ENCODE data around the gene SPRY4. TPM values are rescaled to one million over a fixed set of nuclear protein-coding genes. Genes with fewer than 3 reads are reported as not detected.

Gene SPRY4
- total RNA-seq, 1 experiment from 2014 or later: 35.5 TPM

- Histone ChIP-seq H3K27me3 (replicated peaks; ENCODE audit: insufficient read depth, low read depth, low read length, poor library complexity) (no peaks in the 10 kb centered on the region), H3K36me3 (ENCODE audit: insufficient read depth, low read length, poor library complexity, severe bottlenecking) (peaks cover 21% of the 10 kb centered on the region), H3K4me1 (ENCODE audit: insufficient read depth, low read length, poor library complexity, severe bottlenecking) (peaks cover 10% of the 10 kb centered on the region), H3K4me3 (ENCODE audit: low read depth, low read length, poor library complexity, severe bottlenecking) (no peak overlapping the region), H3K9me3 (ENCODE audit: low read depth, low read length, poor library complexity, severe bottlenecking) (no peaks in the 10 kb centered on the region), H3K27ac (ENCODE audit: low read depth, low read length, poor library complexity, severe bottlenecking) (no peak overlapping the region)
- ChIA-PET CTCF (interaction anchor here (0.5 kb wide), 1 partner anchor 17 kb away, joined by 4 read pairs; no protein-coding TSS in a partner anchor), POLR2A (ENCODE audit: low non-redundant PET) (no interaction called here)
- TF ChIP-seq CTCF (conservative IDR thresholded peaks at IDR 0.05; ENCODE audit: low read depth, low read length): no peak
- no peak for TF ChIP-seq EZH2 (IDR thresholded peaks at IDR 0.05; ENCODE audit: borderline replicate concordance, low read depth, low read length, poor library complexity, severe bottlenecking)
- no TSS peak for BruUV-seq (replicated peaks)
- intact Hi-C loops (cut with micrococcal nuclease; ENCODE audit: unreplicated experiment): no loop called here
- no peak for DNase-seq (ENCODE audit: low spot score)
Observed at GRCh38 chr5:142307146-142307890, 17.5 kb downstream of the SPRY4 start.

GRCh38 chr5:142306077-142306502, 18.7 kb downstream of the SPRY4 start:
- Histone ChIP-seq H3K36me3 (ENCODE audit: insufficient read depth, low read length, poor library complexity, severe bottlenecking) (peaks cover 11% of the 10 kb centered on the region), H3K4me3 (ENCODE audit: low read depth, low read length, poor library complexity, severe bottlenecking) (no peak overlapping the region), H3K4me1 (ENCODE audit: insufficient read depth, low read length, poor library complexity, severe bottlenecking) (peaks cover 10% of the 10 kb centered on the region), H3K9me3 (ENCODE audit: low read depth, low read length, poor library complexity, severe bottlenecking) (no peaks in the 10 kb centered on the region), H3K27ac (ENCODE audit: low read depth, low read length, poor library complexity, severe bottlenecking) (no peak overlapping the region), H3K27me3 (replicated peaks; ENCODE audit: insufficient read depth, low read depth, low read length, poor library complexity) (no peaks in the 10 kb centered on the region)
- TF ChIP-seq EZH2 (IDR thresholded peaks at IDR 0.05; ENCODE audit: borderline replicate concordance, low read depth, low read length, poor library complexity, severe bottlenecking): no peak
- no peak for TF ChIP-seq CTCF (conservative IDR thresholded peaks at IDR 0.05; ENCODE audit: low read depth, low read length)
- CTCF ChIA-PET: interaction anchor here (0.6 kb wide), 1 partner anchor 154 kb away, joined by 5 read pairs; no protein-coding TSS in a partner anchor
- POLR2A ChIA-PET (ENCODE audit: low non-redundant PET): no interaction called here
- intact Hi-C loops (cut with micrococcal nuclease; ENCODE audit: unreplicated experiment): no loop called here
- no peak for DNase-seq (ENCODE audit: low spot score)
- no TSS peak for BruUV-seq (replicated peaks)

- peaks cover 3% of the 10 kb centered on the region for H3K36me3 ChIP-seq (ENCODE audit: insufficient read depth, low read length, poor library complexity, severe bottlenecking)
- no TSS peak for BruUV-seq (replicated peaks)
- H3K4me1 ChIP-seq (ENCODE audit: insufficient read depth, low read length, poor library complexity, severe bottlenecking): peaks cover 10% of the 10 kb centered on the region
- no peak overlapping the region for H3K4me3 ChIP-seq (ENCODE audit: low read depth, low read length, poor library complexity, severe bottlenecking)
- no peak overlapping the region for H3K27ac ChIP-seq (ENCODE audit: low read depth, low read length, poor library complexity, severe bottlenecking)
- H3K9me3 ChIP-seq (ENCODE audit: low read depth, low read length, poor library complexity, severe bottlenecking): no peaks in the 10 kb centered on the region
- ChIA-PET CTCF (no interaction called here), POLR2A (ENCODE audit: low non-redundant PET) (no interaction called here)
- intact Hi-C loops (cut with micrococcal nuclease; ENCODE audit: unreplicated experiment): no loop called here
- DNase-seq (ENCODE audit: low spot score): no peak
- no peak for TF ChIP-seq EZH2 (IDR thresholded peaks at IDR 0.05; ENCODE audit: borderline replicate concordance, low read depth, low read length, poor library complexity, severe bottlenecking)
- no peak for TF ChIP-seq CTCF (conservative IDR thresholded peaks at IDR 0.05; ENCODE audit: low read depth, low read length)
- H3K27me3 ChIP-seq (replicated peaks; ENCODE audit: insufficient read depth, low read depth, low read length, poor library complexity): no peaks in the 10 kb centered on the region
Observed at GRCh38 chr5:142305211-142305610, 19.6 kb downstream of the SPRY4 start.
